Measurements from ENCODE around the gene TNS3. TPM values are rescaled to one million over a fixed set of nuclear protein-coding genes. Genes with fewer than 3 reads are reported as not detected.

TNS3 gene
- total and polyA plus RNA-seq, 10 donors = 17.7 to 247 (median 147) TPM

DNA sequence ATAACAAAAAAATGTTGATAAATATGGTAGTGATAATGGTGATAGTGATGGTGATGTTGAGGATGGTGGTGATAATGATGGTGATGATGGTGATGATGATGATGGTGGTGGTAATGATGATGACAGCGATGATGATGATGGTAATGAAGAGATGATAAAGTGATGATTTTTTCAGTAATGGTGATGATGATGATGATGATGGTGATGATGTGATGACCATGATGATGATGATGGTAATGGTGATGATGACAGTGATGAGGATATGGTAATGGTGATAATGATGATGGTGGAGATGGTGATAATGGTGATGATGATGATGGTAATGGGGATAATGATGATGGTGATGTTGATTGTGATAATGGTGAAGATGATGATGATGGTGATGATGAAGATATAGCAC lies 321.6 kb downstream of the TNS3 start:
- no peak for DNase-seq
- Histone ChIP-seq H3K9me3 (no peaks in the 10 kb centered on the region), H3K4me3 (no peak overlapping the region), H3K36me3 (no peaks in the 10 kb centered on the region), H3K27me3 (replicated peaks in 1 of 7) (no peaks in the 10 kb centered on the region), H3K4me1 (peaks cover 0 to 7% (median 1%) of the 10 kb centered on the region in 6 donors), H3K27ac (no peak overlapping the region)
- no peak for TF ChIP-seq CTCF (IDR thresholded peaks at IDR 0.05 in 8 of 11, conservative IDR thresholded peaks at IDR 0.05 in 3 of 11)
- no peak for TF ChIP-seq POLR2A (IDR thresholded peaks at IDR 0.05)
- TF ChIP-seq POLR2AphosphoS5 (IDR thresholded peaks at IDR 0.05) = no peak
- 89 to 100% (median 96%) methylated on average over 1 of the region's 1 CpG for WGBS, 5 donors
- intact Hi-C loops (cut with DNase I; ENCODE audit: low total_unique reads) = no loop called here

DNA sequence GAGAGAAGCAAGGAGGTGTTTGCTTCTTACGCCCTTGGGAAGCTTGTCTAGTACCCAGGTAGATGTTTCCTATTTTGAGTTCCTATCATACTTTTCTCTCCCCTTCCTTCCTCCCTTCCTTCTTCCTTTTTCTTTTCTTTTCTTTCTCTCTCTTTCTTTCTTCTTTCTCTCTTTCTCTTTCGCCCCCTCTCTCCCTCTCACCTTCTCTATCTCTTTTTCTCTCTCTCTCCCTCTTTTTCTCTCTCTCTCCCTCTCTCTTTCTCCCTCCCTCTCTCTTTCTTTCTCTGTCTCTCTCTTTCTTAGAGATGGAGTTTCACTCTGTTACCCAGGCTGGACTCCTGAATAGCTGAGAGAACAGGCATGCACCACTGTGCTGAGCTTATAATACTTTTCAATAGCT lies 322.2 kb downstream of the TNS3 start:
- no peak for TF ChIP-seq CTCF (IDR thresholded peaks at IDR 0.05 in 8 of 11, conservative IDR thresholded peaks at IDR 0.05 in 3 of 11)
- no peak for TF ChIP-seq POLR2AphosphoS5 (IDR thresholded peaks at IDR 0.05)
- no peak for TF ChIP-seq POLR2A (IDR thresholded peaks at IDR 0.05)
- H3K9me3 ChIP-seq = no peaks in the 10 kb centered on the region
- WGBS, 5 donors = 86 to 95% (median 90%) methylated on average over 2 of the region's 2 CpGs
- H3K4me1 ChIP-seq = peaks cover 6 to 12% (median 7%) of the 10 kb centered on the region in 6 donors
- intact Hi-C loops (cut with DNase I; ENCODE audit: low total_unique reads) = no loop called here
- H3K27ac ChIP-seq = no peak overlapping the region
- H3K4me3 ChIP-seq = no peak overlapping the region
- no peaks in the 10 kb centered on the region for H3K36me3 ChIP-seq
- H3K27me3 ChIP-seq (replicated peaks in 1 of 7) = no peaks in the 10 kb centered on the region
- no peak for DNase-seq

GRCh38 chr7:47258798-47259197 lies 323.1 kb downstream of the TNS3 start:
- WGBS, 5 donors = 89 to 100% (median 95%) methylated on average over 2 of the region's 2 CpGs
- H3K27ac ChIP-seq = no peak overlapping the region
- TF ChIP-seq POLR2A (IDR thresholded peaks at IDR 0.05) = no peak
- no peak for TF ChIP-seq POLR2AphosphoS5 (IDR thresholded peaks at IDR 0.05)
- H3K36me3 ChIP-seq = no peaks in the 10 kb centered on the region
- intact Hi-C loops (cut with DNase I; ENCODE audit: low total_unique reads) = no loop called here
- no peak for DNase-seq
- H3K4me1 ChIP-seq = peaks cover 7 to 21% (median 16%) of the 10 kb centered on the region in 6 donors
- no peaks in the 10 kb centered on the region for H3K9me3 ChIP-seq
- no peak overlapping the region for H3K4me3 ChIP-seq
- peaks cover 0 to 7% (median 0%) of the 10 kb centered on the region in 7 donors for H3K27me3 ChIP-seq (replicated peaks in 1 of 7)

- peaks cover 0 to 11% (median 0%) of the 10 kb centered on the region in 7 donors for H3K27me3 ChIP-seq (replicated peaks in 1 of 7)
- no peak overlapping the region for H3K4me3 ChIP-seq
- peaks cover 7 to 27% (median 21%) of the 10 kb centered on the region in 6 donors for H3K4me1 ChIP-seq
- H3K9me3 ChIP-seq = peaks cover 0 to 13% (median 7%) of the 10 kb centered on the region in 8 donors
- 62 to 69% (median 66%) methylated on average over 4 of the region's 4 CpGs for WGBS, 5 donors
- no peaks in the 10 kb centered on the region for H3K36me3 ChIP-seq
- DNase-seq = no peak
- TF ChIP-seq POLR2AphosphoS5 (IDR thresholded peaks at IDR 0.05) (no peak), CTCF (IDR thresholded peaks at IDR 0.05 in 8 of 11, conservative IDR thresholded peaks at IDR 0.05 in 3 of 11) (no peak), POLR2A (IDR thresholded peaks at IDR 0.05) (no peak)
- H3K27ac ChIP-seq = no peak overlapping the region
- intact Hi-C loops (cut with DNase I; ENCODE audit: low total_unique reads) = no loop called here
These were observed 325.9 kb downstream of the TNS3 start for GRCh38 chr7:47256016-47256415.

DNA sequence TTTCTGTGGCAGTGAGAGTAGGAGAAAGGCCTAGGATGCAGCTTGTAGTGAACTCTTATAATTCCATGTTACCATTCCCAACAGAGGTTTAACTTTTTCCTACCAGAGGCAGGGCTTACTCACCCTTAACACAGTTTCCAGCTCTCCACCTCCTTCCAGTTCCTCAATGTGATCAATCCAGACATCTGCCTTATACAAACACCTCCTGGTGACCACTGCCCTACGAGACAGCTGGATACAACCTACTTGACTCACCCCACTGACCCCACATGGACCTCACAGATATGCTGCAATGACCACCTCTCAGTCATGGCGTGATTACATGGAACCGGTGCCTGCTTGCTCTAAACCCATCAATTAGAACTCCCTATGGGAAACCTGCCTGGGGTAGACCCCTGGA lies 326.5 kb downstream of the TNS3 start:
- intact Hi-C loops (cut with DNase I; ENCODE audit: low total_unique reads) = no loop called here
- H3K36me3 ChIP-seq = no peaks in the 10 kb centered on the region
- TF ChIP-seq POLR2A (IDR thresholded peaks at IDR 0.05) (no peak), CTCF (IDR thresholded peaks at IDR 0.05 in 8 of 11, conservative IDR thresholded peaks at IDR 0.05 in 3 of 11) (no peak), POLR2AphosphoS5 (IDR thresholded peaks at IDR 0.05) (no peak)
- peaks cover 7 to 27% (median 21%) of the 10 kb centered on the region in 6 donors for H3K4me1 ChIP-seq
- H3K4me3 ChIP-seq = no peak overlapping the region
- DNase-seq = no peak
- H3K27me3 ChIP-seq (replicated peaks in 1 of 7) = peaks cover 0 to 11% (median 0%) of the 10 kb centered on the region in 7 donors
- H3K9me3 ChIP-seq = peaks cover 0 to 15% (median 7%) of the 10 kb centered on the region in 8 donors
- WGBS, 5 donors = 81 to 93% (median 89%) methylated on average over 3 of the region's 3 CpGs
- H3K27ac ChIP-seq = no peak overlapping the region

All from spleen (tissue), 11 donors.